HL-60 (cell line): ENCODE data around the gene HEYL.

Experiments
- CTCF ChIP-seq: IDR thresholded peaks from one replicate; pipeline ENCODE4 v1.5.1; 2011; ENCODE audit warnings: low read length, control low read depth, inconsistent platforms; ENCODE audit not compliant: insufficient read depth
- GABPA ChIP-seq: IDR thresholded peaks from 2 replicates; pipeline ENCODE4 v1.6.1; 2012; ENCODE audit warnings: low read depth
- POLR2AphosphoS5 ChIP-seq: IDR thresholded peaks from 2 replicates; pipeline ENCODE4 v1.6.1; 2012; ENCODE audit warnings: low read depth
- SPI1 ChIP-seq: IDR thresholded peaks from 2 replicates; pipeline ENCODE4 v1.6.1; 2012; ENCODE audit warnings: low read depth, mild to moderate bottlenecking, borderline replicate concordance
- TF ChIP-seq, protein P1 (sequence below): IDR thresholded peaks from 2 replicates; pipeline ENCODE4 v1.6.1; 2012; ENCODE audit warnings: low read depth; ENCODE audit not compliant: insufficient replicate concordance

DNA sequence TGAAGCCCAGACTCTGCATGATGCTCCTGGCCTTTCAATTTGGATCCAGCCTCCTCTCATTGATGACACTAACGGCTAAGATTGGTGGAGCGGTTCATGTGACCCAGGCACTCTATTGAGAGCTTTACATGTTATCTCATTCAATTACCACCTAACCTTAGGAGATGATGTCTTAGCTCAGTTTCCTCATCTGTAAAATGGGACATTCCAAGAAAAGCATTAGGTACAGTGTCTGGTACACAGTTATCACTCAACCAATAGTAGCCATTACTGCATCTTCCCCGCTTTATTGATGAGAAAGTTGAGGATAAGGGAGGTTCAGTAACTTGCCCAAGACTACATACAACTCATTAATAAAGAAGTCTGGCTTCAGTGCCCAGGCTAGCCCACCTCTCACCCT is 17.0 kb downstream of the HEYL start:
- TF ChIP-seq CTCF (no peak), SPI1 (no peak), GABPA (no peak), POLR2AphosphoS5 (no peak)
- TF ChIP-seq, protein P1, sequence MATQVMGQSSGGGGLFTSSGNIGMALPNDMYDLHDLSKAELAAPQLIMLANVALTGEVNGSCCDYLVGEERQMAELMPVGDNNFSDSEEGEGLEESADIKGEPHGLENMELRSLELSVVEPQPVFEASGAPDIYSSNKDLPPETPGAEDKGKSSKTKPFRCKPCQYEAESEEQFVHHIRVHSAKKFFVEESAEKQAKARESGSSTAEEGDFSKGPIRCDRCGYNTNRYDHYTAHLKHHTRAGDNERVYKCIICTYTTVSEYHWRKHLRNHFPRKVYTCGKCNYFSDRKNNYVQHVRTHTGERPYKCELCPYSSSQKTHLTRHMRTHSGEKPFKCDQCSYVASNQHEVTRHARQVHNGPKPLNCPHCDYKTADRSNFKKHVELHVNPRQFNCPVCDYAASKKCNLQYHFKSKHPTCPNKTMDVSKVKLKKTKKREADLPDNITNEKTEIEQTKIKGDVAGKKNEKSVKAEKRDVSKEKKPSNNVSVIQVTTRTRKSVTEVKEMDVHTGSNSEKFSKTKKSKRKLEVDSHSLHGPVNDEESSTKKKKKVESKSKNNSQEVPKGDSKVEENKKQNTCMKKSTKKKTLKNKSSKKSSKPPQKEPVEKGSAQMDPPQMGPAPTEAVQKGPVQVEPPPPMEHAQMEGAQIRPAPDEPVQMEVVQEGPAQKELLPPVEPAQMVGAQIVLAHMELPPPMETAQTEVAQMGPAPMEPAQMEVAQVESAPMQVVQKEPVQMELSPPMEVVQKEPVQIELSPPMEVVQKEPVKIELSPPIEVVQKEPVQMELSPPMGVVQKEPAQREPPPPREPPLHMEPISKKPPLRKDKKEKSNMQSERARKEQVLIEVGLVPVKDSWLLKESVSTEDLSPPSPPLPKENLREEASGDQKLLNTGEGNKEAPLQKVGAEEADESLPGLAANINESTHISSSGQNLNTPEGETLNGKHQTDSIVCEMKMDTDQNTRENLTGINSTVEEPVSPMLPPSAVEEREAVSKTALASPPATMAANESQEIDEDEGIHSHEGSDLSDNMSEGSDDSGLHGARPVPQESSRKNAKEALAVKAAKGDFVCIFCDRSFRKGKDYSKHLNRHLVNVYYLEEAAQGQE = no peak
